ENCODE measurements around the gene REG1B.
A peak's percentile ranks its signal among the peaks of the same experiment; 100 is the strongest.

The REG1B gene, protein sequence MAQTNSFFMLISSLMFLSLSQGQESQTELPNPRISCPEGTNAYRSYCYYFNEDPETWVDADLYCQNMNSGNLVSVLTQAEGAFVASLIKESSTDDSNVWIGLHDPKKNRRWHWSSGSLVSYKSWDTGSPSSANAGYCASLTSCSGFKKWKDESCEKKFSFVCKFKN

GRCh38 chr2:79087785-79088364, at the start of gene REG1B:
Gene REG1B (minus strand): TSS chr2:79087993. CDS start chr2:79087612, 381 bp downstream.
- Histone ChIP-seq H3K4me1 (peaks cover 0 to 27% (median 9%) of the 10 kb centered on the region in 10 experiments; a peak in 8 of 20 replicates), H3K9me3 (replicated peaks in 1 of 11) (no peaks in the 10 kb centered on the region), H3K4me3 (no peak within 1 kb of the TSS), H3K4me2 (no peak within 1 kb of the TSS), H3K27ac (no peak within 1 kb of the TSS), H3K27me3 (no peaks in the 10 kb centered on the region), H3K36me3 (no peaks in the 10 kb centered on the region), H3K9ac (no peak within 1 kb of the TSS), H4K20me1 (no peaks in the 10 kb centered on the region)
- no peak for TF ChIP-seq Cebpa-rat (IDR thresholded peaks at IDR 0.05)

DNA sequence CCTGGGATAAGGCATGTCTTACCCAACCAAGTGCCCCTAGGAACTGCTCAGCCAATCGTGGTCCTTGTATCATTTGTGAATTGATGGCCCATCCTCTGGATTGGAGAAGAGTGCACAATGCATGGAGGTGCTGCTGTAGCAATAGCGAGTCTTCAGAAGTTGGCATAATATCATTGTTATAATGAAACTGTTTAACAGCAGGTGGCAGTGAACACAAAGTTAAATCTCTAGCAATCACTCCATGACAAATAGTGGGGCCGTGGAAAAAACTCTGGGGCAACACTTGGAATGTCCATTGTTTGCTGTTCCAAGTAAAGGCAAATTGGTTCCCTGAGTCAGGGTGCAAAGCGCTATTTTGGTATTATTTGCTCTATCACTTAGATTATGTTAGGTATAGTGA, 43.9 kb upstream of the REG1B start:
- Histone ChIP-seq H3K36me3 (no peaks in the 10 kb centered on the region), H3K27ac (no peak overlapping the region), H3K9ac (no peak overlapping the region), H3K9me3 (replicated peaks in 1 of 11) (no peaks in the 10 kb centered on the region), H4K20me1 (no peaks in the 10 kb centered on the region), H3K4me2 (no peak overlapping the region), H3K4me3 (no peak overlapping the region), H3K4me1 (peaks cover 3 to 14% (median 10%) of the 10 kb centered on the region in 10 experiments; a peak in 13 of 20 replicates), H3K27me3 (peaks cover 0 to 4% (median 0%) of the 10 kb centered on the region in 11 experiments; a peak in 1 of 22 replicates)
- TF ChIP-seq Cebpa-rat (IDR thresholded peaks at IDR 0.05): no peak

- Histone ChIP-seq H3K27me3 (peaks cover 0 to 4% (median 0%) of the 10 kb centered on the region in 11 experiments; a peak in 1 of 22 replicates), H3K9ac (no peak overlapping the region), H4K20me1 (no peaks in the 10 kb centered on the region), H3K4me1 (peaks cover 3 to 14% (median 10%) of the 10 kb centered on the region in 10 experiments; a peak in 14 of 20 replicates), H3K4me2 (peak overlapping the region in 10 of 11 experiments; percentile 1 to 35 (median 18); a peak in 11 of 22 replicates), H3K27ac (no peak overlapping the region), H3K9me3 (replicated peaks in 1 of 11) (no peaks in the 10 kb centered on the region), H3K4me3 (no peak overlapping the region), H3K36me3 (no peaks in the 10 kb centered on the region)
- no peak for TF ChIP-seq Cebpa-rat (IDR thresholded peaks at IDR 0.05)
Observed at GRCh38 chr2:79129804-79130203, 42.0 kb upstream of the REG1B start.

GRCh38 chr2:79129260-79129659, 41.5 kb upstream of the REG1B start:
- no peaks in the 10 kb centered on the region for H3K36me3 ChIP-seq
- TF ChIP-seq Cebpa-rat (IDR thresholded peaks at IDR 0.05): no peak
- H3K4me1 ChIP-seq: peaks cover 3 to 19% (median 11%) of the 10 kb centered on the region in 10 experiments; a peak in 15 of 20 replicates
- H3K4me2 ChIP-seq: peak overlapping the region in 5 of 11 experiments; percentile 8 to 34 (median 19); a peak in 4 of 22 replicates
- H3K27ac ChIP-seq: no peak overlapping the region
- no peak overlapping the region for H3K4me3 ChIP-seq
- H3K9me3 ChIP-seq (replicated peaks in 1 of 11): no peaks in the 10 kb centered on the region
- H3K9ac ChIP-seq: no peak overlapping the region
- H3K27me3 ChIP-seq: peaks cover 0 to 4% (median 0%) of the 10 kb centered on the region in 11 experiments; a peak in 1 of 22 replicates
- no peaks in the 10 kb centered on the region for H4K20me1 ChIP-seq

DNA sequence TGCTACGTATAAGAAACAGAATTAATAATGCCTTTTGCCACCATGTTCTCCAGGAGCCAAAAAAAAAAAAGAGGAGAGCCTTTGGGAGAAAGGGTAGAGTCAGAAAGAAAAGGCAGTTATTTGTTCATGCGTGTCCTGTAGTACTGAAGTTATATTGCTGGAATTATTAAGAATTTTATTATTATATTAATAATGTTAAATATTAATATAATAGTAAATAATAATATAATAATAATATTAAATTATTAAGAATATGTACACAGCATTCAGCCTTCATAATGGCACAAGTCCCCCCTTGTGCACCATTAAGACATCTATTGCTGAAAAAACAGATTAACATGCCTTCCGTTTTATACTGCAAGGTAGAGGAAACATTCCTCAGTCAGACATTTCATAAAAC, 40.6 kb upstream of the REG1B start:
- H3K27ac ChIP-seq: no peak overlapping the region
- no peaks in the 10 kb centered on the region for H3K9me3 ChIP-seq (replicated peaks in 1 of 11)
- H3K36me3 ChIP-seq: no peaks in the 10 kb centered on the region
- H3K4me1 ChIP-seq: peaks cover 3 to 21% (median 11%) of the 10 kb centered on the region in 10 experiments; a peak in 15 of 20 replicates
- peaks cover 0 to 4% (median 0%) of the 10 kb centered on the region in 11 experiments; a peak in 1 of 22 replicates for H3K27me3 ChIP-seq
- H3K4me2 ChIP-seq: no peak overlapping the region
- no peak overlapping the region for H3K4me3 ChIP-seq
- TF ChIP-seq Cebpa-rat (IDR thresholded peaks at IDR 0.05): no peak
- H4K20me1 ChIP-seq: no peaks in the 10 kb centered on the region
- no peak overlapping the region for H3K9ac ChIP-seq

- TF ChIP-seq Cebpa-rat (IDR thresholded peaks at IDR 0.05): no peak
- no peak overlapping the region for H3K9ac ChIP-seq
- H3K4me2 ChIP-seq: no peak overlapping the region
- no peaks in the 10 kb centered on the region for H3K9me3 ChIP-seq (replicated peaks in 1 of 11)
- H3K27me3 ChIP-seq: peaks cover 0 to 4% (median 0%) of the 10 kb centered on the region in 11 experiments; a peak in 1 of 22 replicates
- no peak overlapping the region for H3K4me3 ChIP-seq
- H3K36me3 ChIP-seq: no peaks in the 10 kb centered on the region
- H3K4me1 ChIP-seq: peaks cover 3 to 21% (median 11%) of the 10 kb centered on the region in 10 experiments; a peak in 15 of 20 replicates
- no peak overlapping the region for H3K27ac ChIP-seq
- no peaks in the 10 kb centered on the region for H4K20me1 ChIP-seq
Observed at GRCh38 chr2:79125721-79125985, 37.9 kb upstream of the REG1B start.

GRCh38 chr2:79124907-79125720, 37.3 kb upstream of the REG1B start:
- Histone ChIP-seq H4K20me1 (no peaks in the 10 kb centered on the region), H3K27me3 (peaks cover 0 to 4% (median 0%) of the 10 kb centered on the region in 11 experiments; a peak in 1 of 22 replicates), H3K4me1 (peaks cover 1 to 19% (median 8%) of the 10 kb centered on the region in 10 experiments; a peak in 15 of 20 replicates), H3K9ac (no peak overlapping the region), H3K4me2 (0 out of 22 replicates have a peak overlapping the region, but pooled peaks of 1 of the 11 experiments have one; percentile 39), H3K36me3 (no peaks in the 10 kb centered on the region), H3K9me3 (replicated peaks in 1 of 11) (no peaks in the 10 kb centered on the region), H3K27ac (no peak overlapping the region), H3K4me3 (no peak overlapping the region)
- no peak for TF ChIP-seq Cebpa-rat (IDR thresholded peaks at IDR 0.05)

GRCh38 chr2:79122676-79123075, 34.9 kb upstream of the REG1B start:
- no peaks in the 10 kb centered on the region for H3K36me3 ChIP-seq
- no peak overlapping the region for H3K27ac ChIP-seq
- no peak for TF ChIP-seq Cebpa-rat (IDR thresholded peaks at IDR 0.05)
- H3K9ac ChIP-seq: no peak overlapping the region
- H3K4me3 ChIP-seq: no peak overlapping the region
- H3K4me2 ChIP-seq: no peak overlapping the region
- peaks cover 0 to 4% (median 0%) of the 10 kb centered on the region in 11 experiments; a peak in 1 of 22 replicates for H3K27me3 ChIP-seq
- H4K20me1 ChIP-seq: no peaks in the 10 kb centered on the region
- H3K9me3 ChIP-seq (replicated peaks in 1 of 11): no peaks in the 10 kb centered on the region
- peaks cover 0 to 12% (median 0%) of the 10 kb centered on the region in 10 experiments; a peak in 3 of 20 replicates for H3K4me1 ChIP-seq

- H3K36me3 ChIP-seq: no peaks in the 10 kb centered on the region
- no peak within 1 kb of the TSS for H3K9ac ChIP-seq
- no peaks in the 10 kb centered on the region for H4K20me1 ChIP-seq
- no peak within 1 kb of the TSS for H3K27ac ChIP-seq
- no peak within 1 kb of the TSS for H3K4me3 ChIP-seq
- H3K9me3 ChIP-seq (replicated peaks in 1 of 11): no peaks in the 10 kb centered on the region
- H3K27me3 ChIP-seq: no peaks in the 10 kb centered on the region
- no peak for TF ChIP-seq Cebpa-rat (IDR thresholded peaks at IDR 0.05)
- H3K4me1 ChIP-seq: peaks cover 0 to 12% (median 0%) of the 10 kb centered on the region in 10 experiments; a peak in 3 of 20 replicates
- H3K4me2 ChIP-seq: no peak within 1 kb of the TSS
Observed at GRCh38 chr2:79120194-79120713, 32.5 kb upstream of the REG1B start, which contains the start of gene REG1A. Gene REG1A (plus strand): TSS chr2:79120488. CDS start chr2:79120862, 374 bp downstream.
